ENCODE data around the gene MCRIP1.

The MCRIP1 gene

GRCh38 chr17:81804559-81805399 lies 28.3 kb downstream of the MCRIP1 start:
- H3K4me3 ChIP-seq (ENCODE audit: insufficient read length, low read depth), result peak overlapping the region; percentile 26
- TF ChIP-seq YY1 (IDR thresholded peaks at IDR 0.05; ENCODE audit: insufficient read depth, insufficient read length) (no peak), ZNF274 (IDR thresholded peaks at IDR 0.05; ENCODE audit: low read depth, low read length) (no peak), SUZ12 (IDR thresholded peaks at IDR 0.05; ENCODE audit: extremely low read depth, insufficient read depth, insufficient read length) (no peak)
- no peak for DNase-seq (ENCODE audit: low read depth, low spot score)
- no peaks in the 10 kb centered on the region for H3K36me3 ChIP-seq (ENCODE audit: insufficient read depth, insufficient read length, low read length)
- H3K4me1 ChIP-seq (ENCODE audit: insufficient read depth, insufficient read length), result peaks cover 14% of the 10 kb centered on the region
- H3K27me3 ChIP-seq (ENCODE audit: insufficient read depth, insufficient read length), result peaks cover 78% of the 10 kb centered on the region
- peaks cover 15% of the 10 kb centered on the region; the same call in 1 of the 2 replicates for H3K9me3 ChIP-seq (ENCODE audit: insufficient read depth, low read length)
- peak overlapping the region; percentile 42 for H3K9ac ChIP-seq (ENCODE audit: insufficient read length, low read depth)

- peaks cover 16% of the 10 kb centered on the region; the same call in 1 of the 2 replicates for H3K9me3 ChIP-seq (ENCODE audit: insufficient read depth, low read length)
- DNase-seq (ENCODE audit: low read depth, low spot score), result no peak
- peak within 1 kb of the TSS; percentile 50 for H3K9ac ChIP-seq (ENCODE audit: insufficient read length, low read depth)
- no peaks in the 10 kb centered on the region for H3K36me3 ChIP-seq (ENCODE audit: insufficient read depth, insufficient read length, low read length)
- peak within 1 kb of the TSS; percentile 26 for H3K4me3 ChIP-seq (ENCODE audit: insufficient read length, low read depth)
- H3K27me3 ChIP-seq (ENCODE audit: insufficient read depth, insufficient read length), result peaks cover 73% of the 10 kb centered on the region
- TF ChIP-seq YY1 (IDR thresholded peaks at IDR 0.05; ENCODE audit: insufficient read depth, insufficient read length), result no peak
- TF ChIP-seq SUZ12 (IDR thresholded peaks at IDR 0.05; ENCODE audit: extremely low read depth, insufficient read depth, insufficient read length), result peak; percentile 89
- H3K4me1 ChIP-seq (ENCODE audit: insufficient read depth, insufficient read length), result peaks cover 8% of the 10 kb centered on the region
Observed at GRCh38 chr17:81803728-81804558, 29.1 kb downstream of the MCRIP1 start, which contains the start of gene GCGR. Gene GCGR (plus strand): TSS chr17:81804150. CDS start chr17:81809019, 4,869 bp downstream.

- peak overlapping the region; percentile 50 for H3K9ac ChIP-seq (ENCODE audit: insufficient read length, low read depth)
- H3K9me3 ChIP-seq (ENCODE audit: insufficient read depth, low read length), result peaks cover 16% of the 10 kb centered on the region; the same call in 1 of the 2 replicates
- DNase-seq (ENCODE audit: low read depth, low spot score), result no peak
- no peak overlapping the region for H3K4me3 ChIP-seq (ENCODE audit: insufficient read length, low read depth)
- H3K4me1 ChIP-seq (ENCODE audit: insufficient read depth, insufficient read length), result peaks cover 6% of the 10 kb centered on the region
- H3K36me3 ChIP-seq (ENCODE audit: insufficient read depth, insufficient read length, low read length), result no peaks in the 10 kb centered on the region
- H3K27me3 ChIP-seq (ENCODE audit: insufficient read depth, insufficient read length), result peaks cover 68% of the 10 kb centered on the region
- TF ChIP-seq YY1 (IDR thresholded peaks at IDR 0.05; ENCODE audit: insufficient read depth, insufficient read length) (no peak), SUZ12 (IDR thresholded peaks at IDR 0.05; ENCODE audit: extremely low read depth, insufficient read depth, insufficient read length) (peak; percentile 50)
Observed at GRCh38 chr17:81802856-81803643, 30.0 kb downstream of the MCRIP1 start.

- Histone ChIP-seq H3K9me3 (ENCODE audit: insufficient read depth, low read length) (peaks cover 16% of the 10 kb centered on the region; the same call in 1 of the 2 replicates), H3K27me3 (ENCODE audit: insufficient read depth, insufficient read length) (peaks cover 66% of the 10 kb centered on the region), H3K36me3 (ENCODE audit: insufficient read depth, insufficient read length, low read length) (no peaks in the 10 kb centered on the region), H3K4me3 (ENCODE audit: insufficient read length, low read depth) (no peak overlapping the region), H3K9ac (ENCODE audit: insufficient read length, low read depth) (no peak overlapping the region), H3K4me1 (ENCODE audit: insufficient read depth, insufficient read length) (peaks cover 6% of the 10 kb centered on the region)
- DNase-seq (ENCODE audit: low read depth, low spot score), result no peak
- TF ChIP-seq SUZ12 (IDR thresholded peaks at IDR 0.05; ENCODE audit: extremely low read depth, insufficient read depth, insufficient read length), result no peak
- no peak for TF ChIP-seq ZNF274 (IDR thresholded peaks at IDR 0.05; ENCODE audit: low read depth, low read length)
- no peak for TF ChIP-seq YY1 (IDR thresholded peaks at IDR 0.05; ENCODE audit: insufficient read depth, insufficient read length)
Observed at GRCh38 chr17:81802048-81802758, 30.9 kb downstream of the MCRIP1 start.

- Histone ChIP-seq H3K4me1 (ENCODE audit: insufficient read depth, insufficient read length) (peaks cover 6% of the 10 kb centered on the region), H3K9me3 (ENCODE audit: insufficient read depth, low read length) (peaks cover 16% of the 10 kb centered on the region; the same call in 1 of the 2 replicates), H3K4me3 (ENCODE audit: insufficient read length, low read depth) (no peak overlapping the region), H3K27me3 (ENCODE audit: insufficient read depth, insufficient read length) (peaks cover 64% of the 10 kb centered on the region), H3K36me3 (ENCODE audit: insufficient read depth, insufficient read length, low read length) (no peaks in the 10 kb centered on the region), H3K9ac (ENCODE audit: insufficient read length, low read depth) (no peak overlapping the region)
- TF ChIP-seq ZNF274 (IDR thresholded peaks at IDR 0.05; ENCODE audit: low read depth, low read length), result no peak
- no peak for TF ChIP-seq SUZ12 (IDR thresholded peaks at IDR 0.05; ENCODE audit: extremely low read depth, insufficient read depth, insufficient read length)
- TF ChIP-seq YY1 (IDR thresholded peaks at IDR 0.05; ENCODE audit: insufficient read depth, insufficient read length), result no peak
- no peak for DNase-seq (ENCODE audit: low read depth, low spot score)
Observed at GRCh38 chr17:81801327-81801726, 31.8 kb downstream of the MCRIP1 start.

GRCh38 chr17:81794509-81794908 lies 38.6 kb downstream of the MCRIP1 start:
- H3K36me3 ChIP-seq (ENCODE audit: insufficient read depth, insufficient read length, low read length), result no peaks in the 10 kb centered on the region
- H3K27me3 ChIP-seq (ENCODE audit: insufficient read depth, insufficient read length), result no peaks in the 10 kb centered on the region
- no peak overlapping the region for H3K4me3 ChIP-seq (ENCODE audit: insufficient read length, low read depth)
- peak overlapping the region; percentile 11 for H3K9ac ChIP-seq (ENCODE audit: insufficient read length, low read depth)
- TF ChIP-seq SUZ12 (IDR thresholded peaks at IDR 0.05; ENCODE audit: extremely low read depth, insufficient read depth, insufficient read length), result no peak
- TF ChIP-seq YY1 (IDR thresholded peaks at IDR 0.05; ENCODE audit: insufficient read depth, insufficient read length), result no peak
- TF ChIP-seq ZNF274 (IDR thresholded peaks at IDR 0.05; ENCODE audit: low read depth, low read length), result no peak
- H3K4me1 ChIP-seq (ENCODE audit: insufficient read depth, insufficient read length), result no peaks in the 10 kb centered on the region
- H3K9me3 ChIP-seq (ENCODE audit: insufficient read depth, low read length), result no peaks in the 10 kb centered on the region
- DNase-seq (ENCODE audit: low read depth, low spot score), result no peak

All from NT2/D1 (cell line).